LNCaP clone FGC (cell line): ENCODE results near the gene GTF2H2C.
"Not testable (repeated sequence)": the region's sequence is repeated elsewhere in the genome, so short reads cannot be mapped to it uniquely, and the experiment has no call there.

Source experiments
- DNase-seq: peaks from one replicate; pipeline ENCODE4 v3.0.0-alpha.2; 2011; ENCODE audit warnings: low read depth
- H3K4me3 ChIP-seq: 2 replicates; pipeline ENCODE4 v1.5.1; 2011; ENCODE audit warnings: mild to moderate bottlenecking, low read depth, low read length, control low read depth
- TF ChIP-seq, protein P1 (sequence below): IDR thresholded peaks from 2 replicates; pipeline ENCODE4 v1.5.1; 2012; ENCODE audit warnings: mild to moderate bottlenecking; ENCODE audit not compliant: control insufficient read depth, insufficient read depth; ENCODE audit errors: extremely low read depth

Gene GTF2H2C

DNA sequence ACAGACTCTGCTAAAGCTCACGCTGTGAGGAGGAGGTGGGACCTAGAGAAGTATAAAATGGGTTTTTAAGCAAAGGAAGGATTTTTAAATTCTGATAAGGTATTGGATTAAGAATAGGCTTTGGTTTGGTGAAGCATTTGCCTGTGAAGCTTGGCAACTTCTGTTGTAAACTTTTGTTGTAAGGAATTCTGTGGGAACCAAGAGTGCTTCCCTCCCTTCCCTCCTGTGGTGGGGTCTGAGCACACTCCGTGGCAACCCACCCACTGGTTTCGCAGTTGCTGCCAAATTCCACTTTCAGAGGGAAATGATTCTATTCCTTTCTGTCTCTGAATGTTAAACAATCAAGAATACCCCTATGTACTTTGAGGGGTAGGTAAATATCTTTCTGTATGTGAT lies 28.6 kb upstream of the GTF2H2C start:
- TF ChIP-seq, protein P1, sequence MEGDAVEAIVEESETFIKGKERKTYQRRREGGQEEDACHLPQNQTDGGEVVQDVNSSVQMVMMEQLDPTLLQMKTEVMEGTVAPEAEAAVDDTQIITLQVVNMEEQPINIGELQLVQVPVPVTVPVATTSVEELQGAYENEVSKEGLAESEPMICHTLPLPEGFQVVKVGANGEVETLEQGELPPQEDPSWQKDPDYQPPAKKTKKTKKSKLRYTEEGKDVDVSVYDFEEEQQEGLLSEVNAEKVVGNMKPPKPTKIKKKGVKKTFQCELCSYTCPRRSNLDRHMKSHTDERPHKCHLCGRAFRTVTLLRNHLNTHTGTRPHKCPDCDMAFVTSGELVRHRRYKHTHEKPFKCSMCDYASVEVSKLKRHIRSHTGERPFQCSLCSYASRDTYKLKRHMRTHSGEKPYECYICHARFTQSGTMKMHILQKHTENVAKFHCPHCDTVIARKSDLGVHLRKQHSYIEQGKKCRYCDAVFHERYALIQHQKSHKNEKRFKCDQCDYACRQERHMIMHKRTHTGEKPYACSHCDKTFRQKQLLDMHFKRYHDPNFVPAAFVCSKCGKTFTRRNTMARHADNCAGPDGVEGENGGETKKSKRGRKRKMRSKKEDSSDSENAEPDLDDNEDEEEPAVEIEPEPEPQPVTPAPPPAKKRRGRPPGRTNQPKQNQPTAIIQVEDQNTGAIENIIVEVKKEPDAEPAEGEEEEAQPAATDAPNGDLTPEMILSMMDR: no peak
- no peak for DNase-seq
- H3K4me3 ChIP-seq: no peak overlapping the region

DNA sequence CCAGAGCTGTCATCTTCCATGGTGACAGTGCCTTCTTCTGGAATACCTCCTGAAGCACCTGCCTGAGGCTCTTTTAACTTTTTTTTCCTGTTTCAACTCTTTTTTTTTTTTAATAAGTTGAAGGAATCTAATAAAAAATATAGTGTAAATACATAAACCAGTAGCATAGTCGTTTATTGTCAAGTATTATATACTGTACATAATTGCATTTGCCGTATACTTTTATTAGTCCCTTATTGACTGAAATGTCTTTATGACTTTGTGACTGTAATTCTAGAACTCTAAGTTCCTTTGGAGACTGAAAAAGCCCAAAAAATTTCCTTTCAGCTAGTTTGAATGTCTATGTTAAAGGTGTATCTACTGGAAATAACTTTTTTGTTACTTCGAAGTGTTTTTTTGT lies 22.1 kb upstream of the GTF2H2C start:
- not testable (repeated sequence) for H3K4me3 ChIP-seq, DNase-seq

DNA sequence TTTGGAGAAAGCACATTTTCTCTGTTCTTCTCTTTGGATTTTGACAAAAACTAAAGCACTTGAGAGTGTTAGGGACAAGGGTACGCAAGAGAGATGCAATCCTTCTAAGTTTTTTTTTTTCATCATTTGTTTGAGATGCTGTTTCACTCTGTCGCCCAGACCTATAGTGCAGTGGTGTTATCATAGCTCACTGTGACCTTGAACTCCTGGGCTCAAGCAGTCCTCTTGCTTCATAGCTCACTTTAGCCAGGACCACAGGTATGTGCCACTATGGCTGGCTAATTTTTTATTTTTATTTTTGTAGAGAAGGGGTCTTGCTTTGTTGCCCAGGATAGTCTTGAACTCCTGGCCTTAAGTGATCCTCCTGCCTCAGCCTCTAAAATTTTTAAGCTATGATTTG lies 21.3 kb upstream of the GTF2H2C start:
- not testable (repeated sequence) for DNase-seq, H3K4me3 ChIP-seq

GRCh38 chr5:69541347-69541746 lies 18.6 kb upstream of the GTF2H2C start:
- DNase-seq, H3K4me3 ChIP-seq: not testable (repeated sequence)

GRCh38 chr5:69542838-69543618 lies 17.0 kb upstream of the GTF2H2C start:
- not testable (repeated sequence) for DNase-seq, H3K4me3 ChIP-seq

- not testable (repeated sequence) for H3K4me3 ChIP-seq, DNase-seq
Observed at GRCh38 chr5:69544602-69545001, 15.4 kb upstream of the GTF2H2C start.

- DNase-seq: not testable (repeated sequence)
- peak overlapping the region; percentile 55 for H3K4me3 ChIP-seq
Observed at GRCh38 chr5:69560587-69561431, 818 bp downstream of the GTF2H2C start.

- DNase-seq: not testable (repeated sequence)
Observed at GRCh38 chr5:69566172-69566571, 6.2 kb downstream of the GTF2H2C start.

GRCh38 chr5:69568072-69568471 lies 8.1 kb downstream of the GTF2H2C start:
- not testable (repeated sequence) for DNase-seq, H3K4me3 ChIP-seq

More at GRCh38 chr5:69566172-69566571, 6.2 kb downstream of the GTF2H2C start:
- not testable (repeated sequence) for H3K4me3 ChIP-seq

GRCh38 chr5:69583356-69583755 lies 23.4 kb downstream of the GTF2H2C start:
- H3K4me3 ChIP-seq, DNase-seq: not testable (repeated sequence)

DNA sequence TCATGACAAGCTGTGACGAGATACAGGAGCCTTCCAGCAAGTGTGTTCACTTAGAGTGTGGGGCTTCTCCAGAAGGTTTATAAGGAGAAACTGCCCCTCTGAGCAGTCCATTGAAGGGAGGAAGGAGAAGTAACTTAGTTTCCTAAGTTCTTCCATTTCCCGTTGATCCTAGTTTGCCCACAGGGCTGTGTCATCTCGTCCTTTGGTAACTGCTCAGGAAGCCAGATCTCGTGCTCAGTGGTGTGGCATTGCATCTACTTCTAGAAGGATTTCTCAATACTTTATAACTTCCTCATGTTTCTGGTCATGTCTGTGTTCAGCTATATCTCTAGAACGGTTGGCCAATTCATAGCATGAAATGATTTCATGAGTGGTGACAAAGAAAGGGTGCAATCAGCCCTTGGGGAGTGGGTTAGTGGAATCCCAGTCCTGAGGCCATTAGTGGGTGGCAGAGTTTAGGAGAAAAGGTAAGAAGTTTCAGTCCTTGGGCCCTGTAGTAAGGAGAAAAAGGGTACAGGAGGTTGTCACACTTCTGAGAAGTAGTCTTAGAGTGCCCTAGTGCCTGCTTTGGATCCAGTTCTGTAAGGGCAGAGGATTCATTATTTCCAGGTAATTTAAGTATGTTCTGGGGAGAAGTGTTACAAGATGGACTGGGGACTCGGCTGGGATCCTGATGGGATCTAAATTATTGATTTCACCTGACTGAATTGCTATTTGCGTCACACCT lies 36.3 kb downstream of the GTF2H2C start:
- DNase-seq: not testable (repeated sequence)

DNA sequence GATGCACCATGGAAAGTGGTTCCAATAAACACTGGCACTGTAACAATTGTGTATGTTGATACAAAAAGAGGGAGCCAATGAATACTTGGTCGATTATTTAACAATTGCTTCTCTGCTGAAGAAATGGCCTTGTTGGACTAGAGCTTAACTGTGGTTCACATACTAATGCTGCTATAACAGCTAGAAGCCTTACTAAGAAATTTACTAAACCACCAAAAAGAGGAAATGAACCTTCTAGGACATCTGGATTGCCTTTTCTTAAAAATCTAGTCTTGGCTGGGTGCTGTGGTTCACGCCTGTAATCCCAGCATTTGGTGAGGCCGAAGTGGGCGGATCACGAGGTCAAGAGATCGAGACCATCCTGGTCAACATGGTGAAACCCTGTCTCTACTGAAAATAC lies 42.0 kb downstream of the GTF2H2C start:
- not testable (repeated sequence) for DNase-seq, H3K4me3 ChIP-seq

More for the DNA sequence above, 36.3 kb downstream of the GTF2H2C start:
- H3K4me3 ChIP-seq: not testable (repeated sequence)

DNA sequence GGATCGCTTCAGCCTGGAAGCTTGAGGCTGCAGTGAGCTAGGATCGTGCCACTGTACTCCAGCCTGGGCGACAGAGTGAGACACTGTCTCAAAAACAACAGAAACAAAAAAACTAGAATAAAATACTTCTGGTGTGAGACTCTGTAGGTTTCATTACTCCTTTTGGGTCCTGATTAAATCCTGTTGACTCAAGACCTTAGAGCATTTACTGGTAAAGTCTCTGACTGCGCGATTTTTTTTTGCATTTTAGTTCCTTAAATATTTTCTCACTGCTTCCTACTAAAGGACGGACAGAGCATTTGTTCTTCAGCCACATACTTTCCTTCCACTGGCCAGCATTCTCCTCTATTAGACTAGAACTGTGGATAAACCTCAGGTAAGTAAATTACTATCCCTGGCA lies 46.8 kb downstream of the GTF2H2C start:
- not testable (repeated sequence) for H3K4me3 ChIP-seq, DNase-seq

GRCh38 chr5:69607750-69608149 lies 47.8 kb downstream of the GTF2H2C start:
- H3K4me3 ChIP-seq, DNase-seq: not testable (repeated sequence)

DNA sequence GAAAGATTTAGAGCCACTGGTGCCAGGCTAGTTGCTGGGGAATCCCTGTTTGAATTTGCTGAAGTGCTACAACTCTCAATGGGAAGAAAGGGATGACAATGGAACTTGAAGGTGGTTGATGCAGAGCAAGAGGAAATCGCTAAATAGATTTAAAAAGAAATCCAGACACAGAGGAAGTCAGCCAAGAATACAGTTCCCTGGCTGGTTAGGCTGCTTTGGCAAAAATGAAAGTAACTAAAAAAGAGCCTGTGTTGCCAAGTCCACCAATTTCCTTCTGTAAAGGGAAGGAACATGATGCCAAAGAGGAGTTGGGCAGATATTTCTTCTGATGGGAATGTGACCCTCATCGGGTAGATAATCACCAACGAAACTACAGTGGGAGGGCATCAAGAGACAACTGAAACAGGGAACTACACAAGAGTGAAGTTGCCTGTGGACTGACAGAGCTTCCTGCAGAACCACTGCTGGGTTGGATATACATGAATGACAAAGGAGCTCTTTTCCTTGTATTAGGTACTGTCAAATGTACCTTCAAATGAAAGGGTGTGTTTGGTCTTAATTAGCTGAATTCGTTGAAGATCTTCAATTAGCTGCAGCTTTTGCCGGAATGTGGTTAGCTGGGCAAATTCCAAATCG lies 49.0 kb downstream of the GTF2H2C start:
- H3K4me3 ChIP-seq, DNase-seq: not testable (repeated sequence)

DNA sequence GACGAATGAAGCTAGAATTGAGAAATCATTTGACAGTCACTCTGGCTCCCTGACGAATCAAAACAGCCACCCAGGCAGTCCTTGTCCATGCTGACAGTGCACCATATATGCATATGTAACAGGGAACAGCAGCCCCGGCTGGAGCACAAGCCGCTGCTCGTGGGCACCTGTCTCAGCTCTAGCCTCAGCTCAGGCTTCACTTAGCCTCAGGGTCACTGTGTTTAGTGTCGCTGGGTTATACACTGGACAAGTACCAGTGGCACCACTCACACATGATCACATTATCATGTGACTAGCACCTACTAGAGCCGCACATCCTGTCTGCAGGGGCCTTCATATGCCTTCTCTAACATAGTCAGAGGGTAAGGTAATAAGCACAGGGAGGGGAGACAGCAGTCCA lies 54.9 kb downstream of the GTF2H2C start:
- DNase-seq, H3K4me3 ChIP-seq: not testable (repeated sequence)

DNA sequence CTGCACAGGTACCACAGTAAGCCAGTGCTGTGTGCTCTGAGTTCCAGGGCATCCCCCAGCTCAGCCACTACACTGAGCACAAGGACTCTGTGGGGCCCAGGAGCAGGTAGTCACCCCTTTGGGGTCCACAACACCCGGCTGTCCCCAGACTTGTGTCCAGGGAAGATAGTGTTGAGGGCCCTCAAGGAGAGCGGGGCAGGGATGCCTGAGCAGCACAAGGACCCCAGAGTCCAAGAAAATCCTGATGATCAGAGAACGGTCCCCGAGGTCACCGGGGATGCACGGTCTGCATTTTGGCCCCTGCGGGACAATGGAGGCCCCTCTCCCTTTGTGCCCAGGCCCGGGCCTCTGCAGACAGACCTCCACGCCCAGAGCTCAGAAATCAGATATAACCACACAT lies 71.9 kb downstream of the GTF2H2C start:
- not testable (repeated sequence) for DNase-seq

More for the DNA sequence above, 71.9 kb downstream of the GTF2H2C start:
- not testable (repeated sequence) for H3K4me3 ChIP-seq
